Measurements from ENCODE around the gene SUPT16H. TPM values are rescaled to one million over a fixed set of nuclear protein-coding genes. Genes with fewer than 3 reads are reported as not detected.

Gene SUPT16H
- total and polyA plus RNA-seq, 12 donors: 39.2 to 76.4 (median 49.1) TPM

DNA sequence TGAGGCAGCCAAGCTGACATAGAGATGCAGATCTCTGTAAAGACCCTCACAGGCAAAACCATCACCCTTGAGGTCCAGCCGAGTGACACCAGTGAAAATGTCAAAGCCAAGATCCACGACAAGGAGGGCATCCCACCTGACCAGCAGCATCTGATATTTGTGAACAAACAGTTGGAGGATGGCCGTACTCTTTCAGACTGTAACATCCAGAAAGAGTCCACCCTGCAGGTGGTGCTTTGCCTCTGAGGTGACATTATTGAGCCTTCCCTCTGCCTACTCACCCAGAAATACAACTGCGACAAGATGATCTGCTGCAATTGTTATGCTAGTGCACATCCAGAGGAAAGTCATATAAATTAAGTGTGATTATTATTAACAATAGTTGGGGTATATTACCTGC is 15.1 kb upstream of the SUPT16H start:
- no peak for TF ChIP-seq POLR2A (IDR thresholded peaks at IDR 0.05)
- TF ChIP-seq, protein P1, sequence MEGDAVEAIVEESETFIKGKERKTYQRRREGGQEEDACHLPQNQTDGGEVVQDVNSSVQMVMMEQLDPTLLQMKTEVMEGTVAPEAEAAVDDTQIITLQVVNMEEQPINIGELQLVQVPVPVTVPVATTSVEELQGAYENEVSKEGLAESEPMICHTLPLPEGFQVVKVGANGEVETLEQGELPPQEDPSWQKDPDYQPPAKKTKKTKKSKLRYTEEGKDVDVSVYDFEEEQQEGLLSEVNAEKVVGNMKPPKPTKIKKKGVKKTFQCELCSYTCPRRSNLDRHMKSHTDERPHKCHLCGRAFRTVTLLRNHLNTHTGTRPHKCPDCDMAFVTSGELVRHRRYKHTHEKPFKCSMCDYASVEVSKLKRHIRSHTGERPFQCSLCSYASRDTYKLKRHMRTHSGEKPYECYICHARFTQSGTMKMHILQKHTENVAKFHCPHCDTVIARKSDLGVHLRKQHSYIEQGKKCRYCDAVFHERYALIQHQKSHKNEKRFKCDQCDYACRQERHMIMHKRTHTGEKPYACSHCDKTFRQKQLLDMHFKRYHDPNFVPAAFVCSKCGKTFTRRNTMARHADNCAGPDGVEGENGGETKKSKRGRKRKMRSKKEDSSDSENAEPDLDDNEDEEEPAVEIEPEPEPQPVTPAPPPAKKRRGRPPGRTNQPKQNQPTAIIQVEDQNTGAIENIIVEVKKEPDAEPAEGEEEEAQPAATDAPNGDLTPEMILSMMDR (IDR thresholded peaks at IDR 0.05): no peak
- peaks cover 0 to 100% of the 10 kb centered on the region in 2 donors for H3K36me3 ChIP-seq (replicated peaks in 1 of 2)
- H3K9me3 ChIP-seq (replicated peaks in 1 of 3): no peaks in the 10 kb centered on the region
- no peak overlapping the region for H3K4me3 ChIP-seq
- H3K4me1 ChIP-seq (replicated peaks in 1 of 2): no peaks in the 10 kb centered on the region
- H3K27ac ChIP-seq: no peak overlapping the region
- intact Hi-C loops (cut with DNase I): no loop called here
- DNase-seq: no peak
- WGBS, 4 donors: 80 to 90% (median 89%) methylated on average over 4 of the region's 4 CpGs
- no peaks in the 10 kb centered on the region for H3K27me3 ChIP-seq

DNA sequence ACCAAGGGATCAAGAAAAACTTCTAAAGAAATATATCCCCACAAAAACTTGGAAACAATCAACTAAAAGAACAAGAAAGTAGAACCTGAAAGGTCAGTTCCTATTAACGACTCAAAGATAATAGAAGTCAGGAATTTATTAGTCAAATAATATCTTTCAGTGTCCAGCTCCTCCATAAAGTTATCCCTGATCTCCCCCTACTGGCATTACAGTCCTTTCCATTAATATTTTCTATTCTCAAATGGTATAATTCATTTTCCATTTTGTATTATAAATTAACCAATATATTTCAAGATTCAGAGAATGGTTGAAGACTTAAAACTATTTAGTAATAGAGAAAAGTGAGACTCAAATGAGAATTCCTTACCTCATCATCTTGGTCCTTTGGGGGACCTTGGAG is 11.6 kb upstream of the SUPT16H start:
- Histone ChIP-seq H3K9me3 (replicated peaks in 1 of 3) (no peaks in the 10 kb centered on the region), H3K4me1 (replicated peaks in 1 of 2) (no peaks in the 10 kb centered on the region), H3K4me3 (no peak overlapping the region), H3K27me3 (no peaks in the 10 kb centered on the region), H3K27ac (no peak overlapping the region), H3K36me3 (replicated peaks in 1 of 2) (peaks cover 0 to 100% of the 10 kb centered on the region in 2 donors)
- intact Hi-C loops (cut with DNase I): no loop called here
- DNase-seq: no peak
- 0 to 27% (median 0%) methylated on average over 1 of the region's 1 CpG for WGBS, 4 donors
- TF ChIP-seq, protein P1 (IDR thresholded peaks at IDR 0.05): no peak
- no peak for TF ChIP-seq POLR2A (IDR thresholded peaks at IDR 0.05)

DNA sequence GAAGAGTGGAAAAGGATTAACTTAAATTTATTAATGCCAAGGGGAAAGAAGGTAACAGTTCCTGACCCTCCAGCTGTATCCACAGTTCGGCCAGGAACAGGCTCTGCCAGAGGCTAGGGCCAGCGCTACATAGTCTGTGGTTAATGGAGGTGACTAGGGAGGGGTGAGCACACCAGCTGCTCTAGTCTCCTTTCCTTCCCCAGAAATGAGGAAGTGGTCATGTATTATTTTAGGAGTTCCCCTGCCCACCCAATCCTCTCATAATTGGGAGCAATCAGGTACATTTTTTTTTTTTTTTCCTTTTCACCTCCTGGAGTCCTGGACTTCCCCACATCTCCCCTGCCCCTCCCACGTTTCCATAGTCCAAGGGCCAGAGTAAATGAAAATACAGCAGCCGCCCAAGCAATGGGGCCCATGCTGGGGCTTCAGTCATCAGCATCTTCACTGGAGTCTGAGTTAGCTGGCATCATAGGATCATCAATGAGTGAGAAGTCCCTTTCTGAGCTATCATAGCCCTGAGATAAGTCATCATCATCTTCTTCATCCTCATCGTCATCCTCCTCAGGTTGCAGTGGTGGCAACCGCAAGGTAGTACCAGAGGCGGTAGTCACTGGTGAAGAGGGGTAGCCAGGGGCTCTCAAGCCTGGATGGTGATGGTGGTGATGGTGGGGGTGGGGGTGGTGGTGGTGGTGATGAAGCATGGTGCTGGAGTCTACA is 1.5 kb upstream of the SUPT16H start:
- no peaks in the 10 kb centered on the region for H3K27me3 ChIP-seq
- H3K9me3 ChIP-seq (replicated peaks in 1 of 3): no peaks in the 10 kb centered on the region
- peak overlapping the region; percentile 22 to 92 (median 91) for H3K27ac ChIP-seq
- H3K4me3 ChIP-seq: no peak overlapping the region
- DNase-seq: no peak
- WGBS, 4 donors: 84 to 91% (median 85%) methylated on average over 7 of the region's 7 CpGs
- TF ChIP-seq, protein P1 (IDR thresholded peaks at IDR 0.05): no peak
- TF ChIP-seq POLR2A (IDR thresholded peaks at IDR 0.05): no peak
- H3K36me3 ChIP-seq (replicated peaks in 1 of 2): peaks cover 0 to 30% of the 10 kb centered on the region in 2 donors
- peaks cover 5 to 15% of the 10 kb centered on the region in 2 donors for H3K4me1 ChIP-seq (replicated peaks in 1 of 2)
- intact Hi-C loops (cut with DNase I): no loop called here

DNA sequence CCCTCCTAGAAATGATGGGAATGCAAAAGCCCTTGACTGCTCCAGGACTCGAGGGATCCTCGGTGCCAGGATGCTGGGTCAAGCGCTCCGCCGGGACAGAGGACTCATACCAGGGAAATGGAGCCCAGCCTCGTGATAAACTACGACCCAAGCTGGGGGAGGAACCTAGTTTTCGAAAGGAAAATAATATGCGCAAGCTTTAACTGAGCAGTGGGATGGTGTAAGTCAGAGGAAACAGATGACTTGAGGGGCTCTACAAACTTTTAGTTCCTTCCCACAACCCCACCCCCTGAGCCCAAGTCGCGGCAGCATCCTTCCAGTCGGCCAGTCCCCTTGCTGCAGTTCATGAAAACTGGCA is 654 bp upstream of the SUPT16H start:
- no peaks in the 10 kb centered on the region for H3K9me3 ChIP-seq (replicated peaks in 1 of 3)
- peak overlapping the region; percentile 87 to 92 (median 91) for H3K27ac ChIP-seq
- peaks cover 0 to 21% of the 10 kb centered on the region in 2 donors for H3K36me3 ChIP-seq (replicated peaks in 1 of 2)
- H3K4me3 ChIP-seq: peak overlapping the region in 3 of 4 donors; percentile 19 to 83 (median 66)
- H3K27me3 ChIP-seq: no peaks in the 10 kb centered on the region
- intact Hi-C loops (cut with DNase I): no loop called here
- 1 to 2% (median 1%) methylated on average over 12 of the region's 12 CpGs for WGBS, 4 donors
- H3K4me1 ChIP-seq (replicated peaks in 1 of 2): peaks cover 5 to 15% of the 10 kb centered on the region in 2 donors
- DNase-seq: no peak
- peak in 1 of 2 donors; percentile 8 for TF ChIP-seq POLR2A (IDR thresholded peaks at IDR 0.05)
- TF ChIP-seq, protein P1 (IDR thresholded peaks at IDR 0.05): no peak

All from adrenal gland (tissue), 12 donors.